Measurements from ENCODE around the gene WDFY1. TPM values are rescaled to one million over a fixed set of nuclear protein-coding genes. Genes with fewer than 3 reads are reported as not detected.
"Not testable (repeated sequence)": the region's sequence is repeated elsewhere in the genome, so short reads cannot be mapped to it uniquely, and the experiment has no call there.

WDFY1 gene
- total RNA-seq, 2 donors from 2014 or later = 50.0 to 63.5 TPM

- intact Hi-C loops (cut with DNase I) = no loop called here
- DNase-seq = no peak
- H3K27me3 ChIP-seq = no peaks in the 10 kb centered on the region
- no peak overlapping the region for H3K27ac ChIP-seq
- H3K9ac ChIP-seq (ENCODE audit: low read depth in 2 of 2, low read length in 2 of 2) = no peak overlapping the region
- H3K4me1 ChIP-seq = no peaks in the 10 kb centered on the region
- H3K4me3 ChIP-seq = no peak overlapping the region
- TF ChIP-seq, protein P1, sequence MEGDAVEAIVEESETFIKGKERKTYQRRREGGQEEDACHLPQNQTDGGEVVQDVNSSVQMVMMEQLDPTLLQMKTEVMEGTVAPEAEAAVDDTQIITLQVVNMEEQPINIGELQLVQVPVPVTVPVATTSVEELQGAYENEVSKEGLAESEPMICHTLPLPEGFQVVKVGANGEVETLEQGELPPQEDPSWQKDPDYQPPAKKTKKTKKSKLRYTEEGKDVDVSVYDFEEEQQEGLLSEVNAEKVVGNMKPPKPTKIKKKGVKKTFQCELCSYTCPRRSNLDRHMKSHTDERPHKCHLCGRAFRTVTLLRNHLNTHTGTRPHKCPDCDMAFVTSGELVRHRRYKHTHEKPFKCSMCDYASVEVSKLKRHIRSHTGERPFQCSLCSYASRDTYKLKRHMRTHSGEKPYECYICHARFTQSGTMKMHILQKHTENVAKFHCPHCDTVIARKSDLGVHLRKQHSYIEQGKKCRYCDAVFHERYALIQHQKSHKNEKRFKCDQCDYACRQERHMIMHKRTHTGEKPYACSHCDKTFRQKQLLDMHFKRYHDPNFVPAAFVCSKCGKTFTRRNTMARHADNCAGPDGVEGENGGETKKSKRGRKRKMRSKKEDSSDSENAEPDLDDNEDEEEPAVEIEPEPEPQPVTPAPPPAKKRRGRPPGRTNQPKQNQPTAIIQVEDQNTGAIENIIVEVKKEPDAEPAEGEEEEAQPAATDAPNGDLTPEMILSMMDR (IDR thresholded peaks at IDR 0.05) = no peak
- no peaks in the 10 kb centered on the region for H3K36me3 ChIP-seq
- no peaks in the 10 kb centered on the region for H3K9me3 ChIP-seq
Measured at GRCh38 chr2:223873672-223874071, 71.5 kb downstream of the WDFY1 start.

DNA sequence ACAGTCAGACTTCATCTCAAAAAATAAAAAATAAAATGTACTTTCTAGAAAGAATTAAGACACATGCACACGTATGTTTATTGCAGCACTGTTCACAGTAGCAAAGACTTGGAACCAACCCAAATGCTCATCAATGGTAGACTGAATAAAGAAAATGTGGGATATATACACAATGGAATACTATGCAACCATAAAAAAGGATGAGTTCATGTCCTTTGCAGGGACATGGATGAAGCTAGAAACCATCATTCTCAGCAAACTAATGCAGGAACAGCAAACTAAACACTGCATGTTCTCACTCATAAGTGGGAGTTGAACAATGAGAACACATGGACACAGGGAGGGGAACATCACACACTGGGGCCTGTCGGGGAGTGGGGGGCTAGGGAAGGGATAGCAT lies 72.4 kb downstream of the WDFY1 start:
- H3K9me3 ChIP-seq; H3K36me3 ChIP-seq; H3K27ac ChIP-seq; DNase-seq; intact Hi-C loops (cut with DNase I); H3K4me1 ChIP-seq; H3K27me3 ChIP-seq; H3K9ac ChIP-seq (ENCODE audit: low read depth in 2 of 2, low read length in 2 of 2); H3K4me3 ChIP-seq: not testable (repeated sequence)

- intact Hi-C loops (cut with DNase I); H3K36me3 ChIP-seq: not testable (repeated sequence)
Measured at GRCh38 chr2:223871661-223872060, 73.5 kb downstream of the WDFY1 start.

DNA sequence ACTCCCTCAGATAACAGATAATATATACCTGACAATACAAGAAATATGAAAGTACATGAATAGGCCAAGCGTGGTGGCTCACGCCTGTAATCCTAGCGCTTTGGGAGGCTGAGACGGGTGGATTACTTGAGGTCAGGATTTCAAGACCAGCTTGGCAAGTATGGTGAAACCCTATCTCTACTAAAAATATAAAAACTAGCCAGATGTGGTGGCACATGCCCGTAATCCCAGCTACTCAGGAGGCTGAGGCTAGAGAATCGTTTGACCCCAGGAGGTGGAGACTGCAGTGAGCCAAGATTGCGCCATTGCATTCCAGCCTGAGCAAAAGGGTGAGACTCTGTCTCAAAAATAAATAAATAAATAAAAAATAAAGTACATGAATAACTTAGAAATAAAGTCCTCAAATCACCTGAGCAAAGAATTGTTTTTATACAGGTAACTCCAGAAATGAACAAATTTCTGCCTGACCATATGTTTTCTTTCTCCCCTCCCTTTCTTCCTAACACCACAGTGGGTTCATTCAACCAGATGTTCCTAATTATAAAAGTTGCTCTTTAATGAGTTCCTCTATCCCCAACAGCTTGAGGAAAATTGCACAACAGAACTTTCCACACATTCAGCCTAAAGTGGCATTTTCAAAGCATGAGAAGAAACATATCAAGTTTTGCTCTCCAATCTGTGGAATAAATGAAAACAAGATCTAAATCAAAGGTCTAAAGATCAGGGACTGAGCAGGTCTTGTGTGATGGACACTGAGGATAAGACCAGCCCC lies 74.1 kb downstream of the WDFY1 start:
- Histone ChIP-seq H3K9ac (ENCODE audit: low read depth in 2 of 2, low read length in 2 of 2) (no peak overlapping the region), H3K27ac (no peak overlapping the region), H3K36me3 (no peaks in the 10 kb centered on the region), H3K4me1 (no peaks in the 10 kb centered on the region), H3K9me3 (no peaks in the 10 kb centered on the region), H3K4me3 (no peak overlapping the region), H3K27me3 (no peaks in the 10 kb centered on the region)
- intact Hi-C loops (cut with DNase I) = no loop called here
- TF ChIP-seq, protein P1 (IDR thresholded peaks at IDR 0.05) = no peak
- no peak for DNase-seq

More at GRCh38 chr2:223871661-223872060, 73.5 kb downstream of the WDFY1 start:
- H3K9me3 ChIP-seq; DNase-seq; H3K9ac ChIP-seq (ENCODE audit: low read depth in 2 of 2, low read length in 2 of 2); H3K4me3 ChIP-seq; H3K4me1 ChIP-seq; H3K27ac ChIP-seq; H3K27me3 ChIP-seq: not testable (repeated sequence)

- Histone ChIP-seq H3K9ac (ENCODE audit: low read depth in 2 of 2, low read length in 2 of 2) (no peak overlapping the region), H3K4me1 (no peaks in the 10 kb centered on the region), H3K4me3 (no peak overlapping the region), H3K36me3 (no peaks in the 10 kb centered on the region), H3K27me3 (no peaks in the 10 kb centered on the region), H3K9me3 (no peaks in the 10 kb centered on the region), H3K27ac (no peak overlapping the region)
- no peak for DNase-seq
- intact Hi-C loops (cut with DNase I) = no loop called here
- TF ChIP-seq, protein P1 (IDR thresholded peaks at IDR 0.05) = no peak
Measured at GRCh38 chr2:223868005-223868404, 77.1 kb downstream of the WDFY1 start.

DNA sequence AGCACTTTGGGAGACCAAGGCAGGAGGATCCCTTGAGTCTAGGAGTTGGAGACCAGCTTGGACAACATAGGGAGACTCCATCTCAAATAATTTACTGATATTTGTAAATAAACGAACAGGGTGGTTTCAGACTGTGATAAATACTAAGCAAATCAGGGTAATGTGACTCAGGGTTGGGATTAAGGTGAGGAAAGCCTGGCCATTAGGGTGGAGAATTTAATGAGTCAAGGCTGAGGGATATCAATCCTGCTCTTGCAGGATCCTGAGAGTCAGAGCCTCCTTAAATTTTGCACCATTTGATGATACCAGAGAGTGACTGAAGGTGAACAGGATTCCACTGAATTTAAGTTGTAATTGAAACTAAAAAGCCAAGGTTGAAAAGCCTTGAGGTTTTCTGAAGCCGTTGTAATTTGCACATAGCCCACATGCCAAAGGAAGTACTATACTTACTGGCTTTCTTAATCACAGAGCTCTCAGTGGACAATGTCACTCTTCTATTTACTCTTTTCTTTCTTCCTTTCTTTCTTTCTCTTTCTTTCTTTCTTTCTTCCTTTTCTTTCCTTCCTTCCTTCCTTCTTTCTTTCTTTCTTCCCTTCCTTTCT lies 79.1 kb downstream of the WDFY1 start:
- H3K9ac ChIP-seq (ENCODE audit: low read depth in 2 of 2, low read length in 2 of 2) = no peak overlapping the region
- intact Hi-C loops (cut with DNase I) = no loop called here
- no peaks in the 10 kb centered on the region for H3K27me3 ChIP-seq
- H3K4me3 ChIP-seq = no peak overlapping the region
- H3K36me3 ChIP-seq = no peaks in the 10 kb centered on the region
- no peaks in the 10 kb centered on the region for H3K9me3 ChIP-seq
- H3K27ac ChIP-seq = no peak overlapping the region
- no peak for DNase-seq
- no peaks in the 10 kb centered on the region for H3K4me1 ChIP-seq
- TF ChIP-seq, protein P1 (IDR thresholded peaks at IDR 0.05) = no peak
